Calu3 (cell line): ENCODE measurements around the gene GPR153. TPM values are rescaled to one million over a fixed set of nuclear protein-coding genes. Genes with fewer than 3 reads are reported as not detected.

Experiments used
- BruUV-seq: library from RNA; stranded (reverse); fragments of 400-500 nt; replicated peaks from 2 replicates; lab custom pipeline; 2021; lab: Mats Ljungman, UMichigan
- CTCF ChIA-PET: fragments of 300-600 bp; sonication (Branson Sonifier 250); formaldehyde crosslinking; loops from one replicate; lab custom pipeline; 2022; ENCODE audit warnings: antibody characterized with exemption; lab: Charles Lee
- DNase-seq: peaks from one replicate; pipeline ENCODE4 v3.0.0; 2022
- H3K27ac Mint-ChIP-seq: one replicate; pipeline ENCODE4 v1.8.0; 2022; ENCODE audit warnings: mixed read lengths; ENCODE audit not compliant: unreplicated experiment
- H3K27me3 Mint-ChIP-seq: one replicate; pipeline ENCODE4 v1.8.0; 2022; ENCODE audit warnings: mixed read lengths; ENCODE audit not compliant: unreplicated experiment
- H3K36me3 Mint-ChIP-seq: one replicate; pipeline ENCODE4 v1.8.0; 2022; ENCODE audit warnings: mild to moderate bottlenecking, moderate library complexity, mixed read lengths; ENCODE audit not compliant: insufficient read depth, unreplicated experiment
- H3K4me1 Mint-ChIP-seq: one replicate; pipeline ENCODE4 v1.8.0; 2022; ENCODE audit warnings: mild to moderate bottlenecking, low read depth, mixed read lengths; ENCODE audit not compliant: unreplicated experiment
- H3K4me3 Mint-ChIP-seq: one replicate; pipeline ENCODE4 v1.8.0; 2022; ENCODE audit warnings: mild to moderate bottlenecking, low read depth, moderate library complexity, mixed read lengths; ENCODE audit not compliant: unreplicated experiment
- H3K9me3 Mint-ChIP-seq: one replicate; pipeline ENCODE4 v1.8.0; 2022; ENCODE audit warnings: low read depth, mixed read lengths; ENCODE audit not compliant: unreplicated experiment
- intact Hi-C: fragments of 100-400 bp; cut with micrococcal nuclease; formaldehyde crosslinking; loops from one replicate; pipeline ENCODE4 v1.10.0; 2022; ENCODE audit not compliant: unreplicated experiment
- total RNA-seq: library from RNA; stranded (reverse); gene quantifications from 2 replicates; pipeline ENCODE4 v1.2.3, GENCODE V29; 2022
- TF ChIP-seq, protein P1 (sequence below): fragments of 200-600 bp; IDR thresholded peaks from one replicate; pipeline ENCODE4 v1.8.0; 2022; ENCODE audit warnings: antibody characterized with exemption; ENCODE audit not compliant: unreplicated experiment

The GPR153 gene
- total RNA-seq, 1 experiment from 2014 or later, result 3.7 TPM

DNA sequence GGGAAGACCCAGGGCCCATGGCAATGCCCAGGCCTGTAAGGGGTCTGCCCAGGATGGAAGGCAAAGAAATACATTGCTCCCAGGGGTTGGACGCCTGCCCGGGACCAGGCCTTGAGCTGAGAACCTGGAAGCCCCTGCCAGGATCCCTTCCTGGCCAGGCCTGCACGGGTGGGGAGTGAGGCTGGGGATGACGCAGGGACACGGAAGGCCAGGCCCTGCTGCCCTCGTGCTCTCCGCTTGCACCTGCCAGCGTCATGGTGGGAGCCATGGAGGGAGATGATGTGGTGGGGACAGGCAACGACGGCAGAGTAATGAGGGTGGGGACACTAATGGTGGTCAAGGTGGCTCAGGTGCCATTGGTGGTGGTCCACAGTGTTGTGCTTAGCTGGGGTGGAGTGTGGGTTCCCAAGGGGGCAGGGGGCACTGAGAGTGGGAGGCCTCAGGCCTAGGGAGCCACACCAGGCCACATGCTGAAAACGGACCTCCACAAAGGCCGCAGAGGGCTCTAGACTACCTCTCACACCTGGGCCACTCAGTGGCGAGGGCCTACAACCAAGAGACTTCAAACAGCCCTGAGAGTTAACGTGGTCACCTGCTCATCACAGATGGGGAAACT lies 12.6 kb downstream of the GPR153 start:
- intact Hi-C loops, result loop anchor here (5.0 to 10.0 kb wide), 2 partner anchors 157 to 189 kb away; no protein-coding TSS in a partner anchor
- DNase-seq, result no peak
- H3K4me3 Mint-ChIP-seq, result no peak overlapping the region
- no peaks in the 10 kb centered on the region for H3K9me3 Mint-ChIP-seq
- no peaks in the 10 kb centered on the region for H3K4me1 Mint-ChIP-seq
- H3K27ac Mint-ChIP-seq, result no peak overlapping the region
- TF ChIP-seq, protein P1, sequence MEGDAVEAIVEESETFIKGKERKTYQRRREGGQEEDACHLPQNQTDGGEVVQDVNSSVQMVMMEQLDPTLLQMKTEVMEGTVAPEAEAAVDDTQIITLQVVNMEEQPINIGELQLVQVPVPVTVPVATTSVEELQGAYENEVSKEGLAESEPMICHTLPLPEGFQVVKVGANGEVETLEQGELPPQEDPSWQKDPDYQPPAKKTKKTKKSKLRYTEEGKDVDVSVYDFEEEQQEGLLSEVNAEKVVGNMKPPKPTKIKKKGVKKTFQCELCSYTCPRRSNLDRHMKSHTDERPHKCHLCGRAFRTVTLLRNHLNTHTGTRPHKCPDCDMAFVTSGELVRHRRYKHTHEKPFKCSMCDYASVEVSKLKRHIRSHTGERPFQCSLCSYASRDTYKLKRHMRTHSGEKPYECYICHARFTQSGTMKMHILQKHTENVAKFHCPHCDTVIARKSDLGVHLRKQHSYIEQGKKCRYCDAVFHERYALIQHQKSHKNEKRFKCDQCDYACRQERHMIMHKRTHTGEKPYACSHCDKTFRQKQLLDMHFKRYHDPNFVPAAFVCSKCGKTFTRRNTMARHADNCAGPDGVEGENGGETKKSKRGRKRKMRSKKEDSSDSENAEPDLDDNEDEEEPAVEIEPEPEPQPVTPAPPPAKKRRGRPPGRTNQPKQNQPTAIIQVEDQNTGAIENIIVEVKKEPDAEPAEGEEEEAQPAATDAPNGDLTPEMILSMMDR, result no peak
- no TSS peak for BruUV-seq
- CTCF ChIA-PET, result interaction anchor here (0.6 to 0.7 kb wide), 2 partner anchors 224 to 227 kb away, joined by 3 read pairs; no protein-coding TSS in a partner anchor
- peaks cover 8% of the 10 kb centered on the region for H3K36me3 Mint-ChIP-seq
- H3K27me3 Mint-ChIP-seq, result peaks cover 45% of the 10 kb centered on the region

DNA sequence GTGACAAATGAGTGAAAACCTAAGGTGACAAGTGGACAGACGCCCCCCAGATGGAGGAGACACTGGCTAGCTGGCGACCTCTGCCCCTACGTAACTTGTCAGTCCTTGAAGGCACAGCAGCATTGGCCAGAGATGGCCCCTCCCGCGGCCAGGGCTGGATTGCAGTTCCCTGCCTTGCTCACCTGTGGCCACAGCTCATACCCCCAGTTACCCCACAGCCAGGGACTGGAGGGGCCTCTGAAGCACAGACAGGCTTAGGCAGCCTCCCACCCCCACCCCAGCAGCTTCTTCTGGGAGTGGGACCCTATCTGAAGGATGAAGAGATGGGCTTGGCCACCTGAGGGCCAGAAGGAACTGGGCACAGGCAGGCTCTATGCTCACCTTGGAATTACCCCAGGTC lies 13.2 kb downstream of the GPR153 start:
- CTCF ChIA-PET, result no interaction called here
- H3K27ac Mint-ChIP-seq, result no peak overlapping the region
- H3K4me1 Mint-ChIP-seq, result no peaks in the 10 kb centered on the region
- TF ChIP-seq, protein P1, result no peak
- H3K36me3 Mint-ChIP-seq, result peaks cover 8% of the 10 kb centered on the region
- no peak overlapping the region for H3K4me3 Mint-ChIP-seq
- H3K27me3 Mint-ChIP-seq, result peaks cover 47% of the 10 kb centered on the region
- intact Hi-C loops, result loop anchor here (1.0 to 10.0 kb wide), 3 partner anchors 96 to 190 kb away; no protein-coding TSS in a partner anchor
- no peak for DNase-seq
- no TSS peak for BruUV-seq
- H3K9me3 Mint-ChIP-seq, result no peaks in the 10 kb centered on the region

- Mint-ChIP-seq H3K27ac (no peak overlapping the region), H3K36me3 (peaks cover 8% of the 10 kb centered on the region), H3K9me3 (no peaks in the 10 kb centered on the region), H3K4me3 (peak overlapping the region; percentile 29), H3K4me1 (no peaks in the 10 kb centered on the region), H3K27me3 (peaks cover 49% of the 10 kb centered on the region)
- TF ChIP-seq, protein P1, result peak; percentile 91
- peak; percentile 81 for DNase-seq
- intact Hi-C loops, result loop anchor here (1.0 to 10.0 kb wide), 3 partner anchors 97 to 191 kb away; no protein-coding TSS in a partner anchor
- CTCF ChIA-PET, result interaction anchor here (0.6 to 1.3 kb wide), 4 partner anchors 86 to 194 kb away, joined by 3 to 4 read pairs (median 3); no protein-coding TSS in a partner anchor
- BruUV-seq, result no TSS peak
These were observed 14.1 kb downstream of the GPR153 start for GRCh38 chr1:6246497-6247467.

GRCh38 chr1:6245869-6246496 lies 14.9 kb downstream of the GPR153 start:
- Mint-ChIP-seq H3K4me3 (peak overlapping the region; percentile 29), H3K9me3 (no peaks in the 10 kb centered on the region), H3K4me1 (no peaks in the 10 kb centered on the region), H3K27ac (no peak overlapping the region), H3K27me3 (peaks cover 57% of the 10 kb centered on the region), H3K36me3 (peaks cover 8% of the 10 kb centered on the region)
- intact Hi-C loops, result loop anchor here (2.0 to 10.0 kb wide), 4 partner anchors 137 to 193 kb away; no protein-coding TSS in a partner anchor
- TF ChIP-seq, protein P1, result no peak
- CTCF ChIA-PET, result interaction anchor here (0.6 to 1.8 kb wide), 5 partner anchors 78 to 621 kb away, joined by 3 to 8 read pairs (median 3); no protein-coding TSS in a partner anchor
- DNase-seq, result no peak
- BruUV-seq, result no TSS peak
